Mesodermal cell (in vitro differentiated cells): ENCODE results near the gene KIF16B.
"Not testable (repeated sequence)": the region's sequence is repeated elsewhere in the genome, so short reads cannot be mapped to it uniquely, and the experiment has no call there.

Experiments
- H3K27ac ChIP-seq: 2 replicates; pipeline ENCODE4 v1.7.0; 2013; ENCODE audit warnings: mild to moderate bottlenecking, low read depth, low read length, moderate library complexity; ENCODE audit not compliant: severe bottlenecking
- H3K36me3 ChIP-seq: 2 replicates; pipeline ENCODE4 v1.7.1; 2013; ENCODE audit warnings: mild to moderate bottlenecking, low read length, moderate library complexity; ENCODE audit not compliant: control insufficient read depth, insufficient read depth
- H3K4me1 ChIP-seq: one replicate; pipeline ENCODE4 v1.7.1; 2013; ENCODE audit warnings: mild to moderate bottlenecking, low read length; ENCODE audit not compliant: insufficient read depth, control insufficient read depth, poor library complexity, severe bottlenecking
- H3K4me3 ChIP-seq: 2 replicates; pipeline ENCODE4 v1.7.0; 2013; ENCODE audit warnings: low read length, control low read depth, mild to moderate bottlenecking; ENCODE audit not compliant: insufficient read depth, poor library complexity, severe bottlenecking; ENCODE audit errors: extremely low read depth
- H3K9me3 ChIP-seq: 2 replicates; pipeline ENCODE4 v1.7.1; 2013; ENCODE audit warnings: mild to moderate bottlenecking, low read length, moderate library complexity; ENCODE audit not compliant: control insufficient read depth
- WGBS, 2 experiments: methylation state at CpG; one replicate each; pipeline ENCODE4 v1.1.5; 2013; ENCODE audit warnings: missing lambda C conversion rate in 2 of 2; ENCODE audit not compliant: insufficient coverage in 2 of 2; 5-methylcytosine and 5-hydroxymethylcytosine counted together

Gene KIF16B

GRCh38 chr20:16526433-16527380, 46.5 kb downstream of the KIF16B start:
- WGBS, 2 experiments, result 91 to 92% methylated on average over 7 to 8 of the region's 9 CpGs
- Histone ChIP-seq H3K4me3 (no peak overlapping the region), H3K9me3 (no peaks in the 10 kb centered on the region), H3K27ac (no peak overlapping the region), H3K36me3 (no peaks in the 10 kb centered on the region), H3K4me1 (peaks cover 8% of the 10 kb centered on the region)

- not testable (repeated sequence) for H3K36me3 ChIP-seq, H3K9me3 ChIP-seq, H3K4me3 ChIP-seq, H3K27ac ChIP-seq
- 69 to 73% methylated on average over 2 to 3 of the region's 5 CpGs for WGBS, 2 experiments
- peaks cover 13% of the 10 kb centered on the region for H3K4me1 ChIP-seq
These were observed 50.6 kb downstream of the KIF16B start for GRCh38 chr20:16522651-16523050.

- H3K4me3 ChIP-seq, result no peak overlapping the region
- H3K9me3 ChIP-seq, result no peaks in the 10 kb centered on the region
- WGBS, 2 experiments, result 29 to 52% methylated on average over 3 of the region's 5 CpGs
- H3K36me3 ChIP-seq, result no peaks in the 10 kb centered on the region
- peaks cover 13% of the 10 kb centered on the region for H3K4me1 ChIP-seq
- H3K27ac ChIP-seq, result peak overlapping the region; percentile 16
These were observed 53.1 kb downstream of the KIF16B start for GRCh38 chr20:16520154-16520553.

- peaks cover 13% of the 10 kb centered on the region for H3K4me1 ChIP-seq
- not testable (repeated sequence) for H3K27ac ChIP-seq, H3K9me3 ChIP-seq, H3K36me3 ChIP-seq, H3K4me3 ChIP-seq
- 94 to 97% methylated on average over 7 to 8 of the region's 8 CpGs for WGBS, 2 experiments
These were observed 53.6 kb downstream of the KIF16B start for GRCh38 chr20:16519673-16520072.

GRCh38 chr20:16518784-16519084, 54.5 kb downstream of the KIF16B start:
- Histone ChIP-seq H3K27ac (no peak overlapping the region), H3K9me3 (no peaks in the 10 kb centered on the region), H3K36me3 (no peaks in the 10 kb centered on the region), H3K4me1 (peaks cover 13% of the 10 kb centered on the region), H3K4me3 (no peak overlapping the region)
- WGBS, 2 experiments, result 85 to 91% methylated on average over 4 of the region's 4 CpGs

- whole genome bisulfite sequencing, 2 experiments, result 82 to 92% methylated on average over 10 of the region's 14 CpGs
- H3K4me1 ChIP-seq, result peaks cover 13% of the 10 kb centered on the region
- no peak overlapping the region for H3K4me3 ChIP-seq
- no peak overlapping the region for H3K27ac ChIP-seq
- no peaks in the 10 kb centered on the region for H3K36me3 ChIP-seq
- no peaks in the 10 kb centered on the region for H3K9me3 ChIP-seq
These were observed 55.1 kb downstream of the KIF16B start for GRCh38 chr20:16517946-16518783.

- no peak overlapping the region for H3K4me3 ChIP-seq
- WGBS, 2 experiments, result 83 to 100% methylated on average over 1 of the region's 1 CpG
- no peaks in the 10 kb centered on the region for H3K9me3 ChIP-seq
- no peak overlapping the region for H3K27ac ChIP-seq
- H3K36me3 ChIP-seq, result peaks cover 3% of the 10 kb centered on the region
- H3K4me1 ChIP-seq, result peaks cover 13% of the 10 kb centered on the region
These were observed 56.5 kb downstream of the KIF16B start for GRCh38 chr20:16516794-16517193.

GRCh38 chr20:16515046-16515445, 58.2 kb downstream of the KIF16B start:
- Histone ChIP-seq H3K4me1 (peaks cover 7% of the 10 kb centered on the region), H3K4me3 (no peak overlapping the region), H3K27ac (no peak overlapping the region), H3K36me3 (peaks cover 3% of the 10 kb centered on the region), H3K9me3 (no peaks in the 10 kb centered on the region)
- no CpG with 5 or more reads among the region's 2 CpGs for WGBS, 2 experiments

GRCh38 chr20:16514140-16514539, 59.1 kb downstream of the KIF16B start:
- Histone ChIP-seq H3K9me3 (no peaks in the 10 kb centered on the region), H3K4me3 (no peak overlapping the region)
- WGBS, 2 experiments, result 63 to 90% methylated on average over 2 to 3 of the region's 4 CpGs

GRCh38 chr20:16505894-16506293, 67.4 kb downstream of the KIF16B start:
- Histone ChIP-seq H3K4me1 (no peaks in the 10 kb centered on the region), H3K36me3 (peaks cover 6% of the 10 kb centered on the region), H3K4me3 (no peak overlapping the region), H3K9me3 (no peaks in the 10 kb centered on the region), H3K27ac (no peak overlapping the region)
- 82 to 87% methylated on average over 5 to 7 of the region's 8 CpGs for WGBS, 2 experiments

More at GRCh38 chr20:16514140-16514539, 59.1 kb downstream of the KIF16B start:
- Histone ChIP-seq H3K36me3 (peaks cover 3% of the 10 kb centered on the region), H3K4me1 (peaks cover 4% of the 10 kb centered on the region), H3K27ac (no peak overlapping the region)
